Measurements from ENCODE around the gene LMAN1L.
A peak's percentile ranks its signal among the peaks of the same experiment; 100 is the strongest.

The LMAN1L gene

GRCh38 chr15:74792227-74793016 lies 20.2 kb upstream of the LMAN1L start:
- no peak for TF ChIP-seq CTCF (IDR thresholded peaks at IDR 0.05; ENCODE audit: extremely low read depth, missing control alignments)
- DNase-seq (ENCODE audit: low spot score): no peak

DNA sequence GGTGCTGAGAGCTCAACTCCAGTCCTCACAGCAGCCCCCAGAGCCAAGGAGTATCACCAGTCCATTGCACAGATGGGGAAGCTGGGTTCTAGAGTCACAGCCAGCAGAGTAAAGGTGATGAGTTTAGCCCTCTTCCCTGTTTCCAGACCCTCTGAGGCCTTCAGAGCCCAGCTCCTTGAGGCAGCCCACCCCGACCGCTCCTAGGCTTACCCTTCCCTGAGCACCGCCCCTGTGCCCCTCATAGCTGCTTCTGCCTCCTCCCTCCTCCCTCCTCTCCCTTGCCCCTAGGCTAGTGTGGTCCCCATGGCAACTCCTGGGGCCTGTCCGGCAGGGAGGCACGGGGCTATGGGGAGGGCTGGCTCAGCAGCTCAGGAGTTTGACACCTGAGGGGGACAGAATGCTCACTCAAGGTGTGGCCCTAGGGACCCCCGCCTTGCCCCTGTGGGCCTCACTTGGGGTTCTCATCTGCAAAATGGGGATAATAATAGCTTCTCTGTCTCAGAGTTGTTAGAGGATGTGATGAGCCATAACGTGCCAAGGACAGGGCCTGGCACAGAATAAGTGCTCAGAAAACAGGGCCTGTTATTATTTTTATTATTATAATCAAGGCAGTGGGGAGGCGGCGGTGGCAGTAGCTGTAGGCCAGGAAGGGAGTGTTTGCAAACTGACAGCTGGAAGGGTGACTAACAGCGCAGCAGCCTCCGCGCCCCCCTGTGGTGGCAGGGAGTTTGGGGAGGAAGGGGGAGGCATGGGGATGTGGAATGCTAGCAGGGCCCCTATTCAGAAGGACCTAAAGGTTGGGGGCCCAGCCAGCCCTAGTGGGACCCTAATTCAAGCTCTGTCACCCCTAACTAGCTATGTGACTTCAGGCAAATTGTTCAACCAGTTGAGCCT lies 19.3 kb upstream of the LMAN1L start:
- TF ChIP-seq CTCF (IDR thresholded peaks at IDR 0.05; ENCODE audit: extremely low read depth, missing control alignments): peak; percentile 55
- DNase-seq (ENCODE audit: low spot score): no peak

GRCh38 chr15:74794248-74794969 lies 18.2 kb upstream of the LMAN1L start:
- no peak for DNase-seq (ENCODE audit: low spot score)
- no peak for TF ChIP-seq CTCF (IDR thresholded peaks at IDR 0.05; ENCODE audit: extremely low read depth, missing control alignments)

- no peak for TF ChIP-seq CTCF (IDR thresholded peaks at IDR 0.05; ENCODE audit: extremely low read depth, missing control alignments)
- DNase-seq (ENCODE audit: low spot score): no peak
Observed at GRCh38 chr15:74794970-74795349, 17.7 kb upstream of the LMAN1L start.

- DNase-seq (ENCODE audit: low spot score): no peak
- no peak for TF ChIP-seq CTCF (IDR thresholded peaks at IDR 0.05; ENCODE audit: extremely low read depth, missing control alignments)
Observed at GRCh38 chr15:74795966-74796625, 16.5 kb upstream of the LMAN1L start.

- TF ChIP-seq CTCF (IDR thresholded peaks at IDR 0.05; ENCODE audit: extremely low read depth, missing control alignments): peak; percentile 31
- DNase-seq (ENCODE audit: low spot score): peak; percentile 82
Observed at GRCh38 chr15:74798388-74799254, 14.0 kb upstream of the LMAN1L start.
